Measurements from ENCODE around the gene COL25A1. TPM values are rescaled to one million over a fixed set of nuclear protein-coding genes. Genes with fewer than 3 reads are reported as not detected.

Gene COL25A1
- total and polyA plus RNA-seq, 2 experiments from 2014 or later = 0.28 to 1.9 TPM

DNA sequence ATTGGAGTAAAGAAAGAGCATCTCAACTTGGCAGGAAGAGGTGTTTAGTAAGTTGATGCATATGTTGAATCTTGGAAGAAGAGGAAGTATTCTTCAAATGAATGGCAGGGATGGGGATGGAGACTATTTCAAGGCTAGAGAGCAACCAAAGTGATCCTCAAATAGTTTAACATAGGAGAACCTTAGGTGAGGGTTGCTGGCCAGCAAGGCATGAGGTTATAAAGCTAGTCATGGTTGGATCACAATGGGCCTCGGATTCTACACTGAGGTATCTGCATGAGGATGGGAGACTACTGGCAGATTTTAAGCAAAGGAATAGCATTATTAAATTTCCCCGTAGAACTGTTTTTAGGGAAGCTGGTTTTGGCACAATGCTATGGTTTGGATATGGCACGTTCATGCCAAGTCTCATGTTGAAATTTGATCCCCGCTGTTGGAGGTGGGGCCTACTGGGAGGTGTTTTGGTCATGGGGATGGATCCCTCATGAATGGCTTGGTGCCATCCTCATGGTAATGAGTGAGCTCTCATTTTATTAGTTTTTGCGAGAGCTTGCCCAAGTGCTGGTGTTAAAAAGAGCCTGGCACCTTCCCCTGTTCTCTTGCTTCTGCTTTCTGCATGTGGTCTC, 497.7 kb downstream of the COL25A1 start:
- Histone ChIP-seq H3K4me3 (no peak overlapping the region), H3K4me2 (no peak overlapping the region), H2AFZ (no peak overlapping the region), H3K4me1 (ENCODE audit: insufficient read depth) (no peaks in the 10 kb centered on the region), H4K20me1 (ENCODE audit: insufficient read depth, poor library complexity, severe bottlenecking) (no peaks in the 10 kb centered on the region), H3K27me3 (no peaks in the 10 kb centered on the region), H3K9me3 (ENCODE audit: low read depth) (no peaks in the 10 kb centered on the region), H3K27ac (no peak overlapping the region), H3K79me2 (no peaks in the 10 kb centered on the region), H3K36me3 (replicated peaks; ENCODE audit: insufficient read depth, low read depth) (no peaks in the 10 kb centered on the region), H3K9me2 (replicated peaks; ENCODE audit: insufficient read depth) (no peaks in the 10 kb centered on the region)
- WGBS (ENCODE audit: low lambda C conversion rate, missing lambda C conversion rate) = 84% methylated on average over 5 of the region's 5 CpGs
- no peak for DNase-seq (ENCODE audit: low spot score)
- TF ChIP-seq EZH2phosphoT487 (IDR thresholded peaks at IDR 0.05; ENCODE audit: low read depth, severe bottlenecking, unreplicated experiment) (no peak), CTCF (IDR thresholded peaks at IDR 0.05; ENCODE audit: poor library complexity) (no peak), EZH2 (IDR thresholded peaks at IDR 0.05; ENCODE audit: borderline replicate concordance) (no peak)

DNA sequence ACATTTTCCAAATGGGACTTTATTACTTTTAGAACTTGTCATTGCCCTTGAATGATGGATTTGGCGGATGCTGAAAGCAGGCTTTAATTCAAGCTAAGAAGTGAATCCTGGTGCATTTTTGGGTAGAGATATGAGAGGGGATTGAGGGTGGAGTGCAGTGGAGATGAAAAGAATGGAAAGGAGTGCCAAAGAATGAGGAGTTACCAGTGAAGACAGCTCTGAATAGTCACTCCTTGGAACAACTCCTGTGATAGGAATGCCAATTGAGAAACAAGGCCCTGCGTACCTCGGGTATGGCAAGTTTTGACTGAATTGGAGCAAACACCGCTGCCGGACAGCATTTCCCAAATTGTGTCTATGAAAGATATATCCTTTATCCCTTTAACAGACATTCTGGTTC, 503.2 kb downstream of the COL25A1 start:
- Histone ChIP-seq H3K36me3 (replicated peaks; ENCODE audit: insufficient read depth, low read depth) (no peaks in the 10 kb centered on the region), H3K4me2 (no peak overlapping the region), H3K79me2 (no peaks in the 10 kb centered on the region), H4K20me1 (ENCODE audit: insufficient read depth, poor library complexity, severe bottlenecking) (no peaks in the 10 kb centered on the region), H3K27ac (no peak overlapping the region), H3K9me2 (replicated peaks; ENCODE audit: insufficient read depth) (no peaks in the 10 kb centered on the region), H3K27me3 (no peaks in the 10 kb centered on the region), H3K9me3 (ENCODE audit: low read depth) (no peaks in the 10 kb centered on the region), H3K4me3 (no peak overlapping the region), H2AFZ (no peak overlapping the region), H3K4me1 (ENCODE audit: insufficient read depth) (no peaks in the 10 kb centered on the region)
- WGBS (ENCODE audit: low lambda C conversion rate, missing lambda C conversion rate) = 94% methylated on average over 5 of the region's 5 CpGs
- DNase-seq (ENCODE audit: low spot score) = no peak
- TF ChIP-seq EZH2phosphoT487 (IDR thresholded peaks at IDR 0.05; ENCODE audit: low read depth, severe bottlenecking, unreplicated experiment) (no peak), EZH2 (IDR thresholded peaks at IDR 0.05; ENCODE audit: borderline replicate concordance) (no peak), CTCF (IDR thresholded peaks at IDR 0.05; ENCODE audit: poor library complexity) (no peak)

DNA sequence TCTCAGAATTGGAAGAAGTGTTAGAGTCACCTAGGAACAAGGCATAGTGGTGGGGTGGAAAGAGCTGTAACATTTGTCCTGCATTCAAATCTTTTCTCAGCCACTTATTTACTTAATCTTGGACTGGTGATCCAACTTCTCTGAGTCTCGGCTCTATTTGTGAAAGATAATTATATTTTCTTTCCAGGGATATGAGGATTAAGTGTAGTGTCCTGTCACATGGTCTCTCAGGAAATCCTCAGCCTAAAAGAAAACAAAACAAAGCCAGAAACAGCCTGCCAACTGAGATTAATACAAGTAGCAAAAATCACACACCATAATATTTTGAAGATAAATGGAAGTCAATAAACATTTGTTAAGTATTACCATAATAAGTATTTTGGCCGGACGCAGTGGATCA, 506.3 kb downstream of the COL25A1 start:
- Histone ChIP-seq H3K79me2 (no peaks in the 10 kb centered on the region), H3K9me2 (replicated peaks; ENCODE audit: insufficient read depth) (no peaks in the 10 kb centered on the region), H3K27ac (peak overlapping the region; percentile 6), H3K36me3 (replicated peaks; ENCODE audit: insufficient read depth, low read depth) (no peaks in the 10 kb centered on the region), H3K9me3 (ENCODE audit: low read depth) (no peaks in the 10 kb centered on the region), H3K27me3 (no peaks in the 10 kb centered on the region), H3K4me2 (no peak overlapping the region), H2AFZ (no peak overlapping the region), H4K20me1 (ENCODE audit: insufficient read depth, poor library complexity, severe bottlenecking) (no peaks in the 10 kb centered on the region), H3K4me3 (no peak overlapping the region), H3K4me1 (ENCODE audit: insufficient read depth) (no peaks in the 10 kb centered on the region)
- DNase-seq (ENCODE audit: low spot score) = no peak
- TF ChIP-seq CTCF (IDR thresholded peaks at IDR 0.05; ENCODE audit: poor library complexity) = no peak
- no peak for TF ChIP-seq EZH2 (IDR thresholded peaks at IDR 0.05; ENCODE audit: borderline replicate concordance)
- TF ChIP-seq EZH2phosphoT487 (IDR thresholded peaks at IDR 0.05; ENCODE audit: low read depth, severe bottlenecking, unreplicated experiment) = no peak
- WGBS (ENCODE audit: low lambda C conversion rate, missing lambda C conversion rate) = 67% methylated on average over 3 of the region's 3 CpGs

Measured in hepatocyte (in vitro differentiated cells).